Endodermal cell (in vitro differentiated cells): ENCODE data around the gene ZSCAN1. TPM values are rescaled to one million over a fixed set of nuclear protein-coding genes. Genes with fewer than 3 reads are reported as not detected.

Experiments
- DNase-seq: peaks from one replicate; pipeline ENCODE4 v3.0.0-alpha.2; 2017
- H3K27ac ChIP-seq: 2 replicates; pipeline ENCODE4 v1.5.1; 2013; ENCODE audit warnings: mild to moderate bottlenecking, low read depth, low read length, moderate library complexity
- H3K27me3 ChIP-seq: 2 replicates; pipeline ENCODE4 v1.6.1; 2013; ENCODE audit warnings: mild to moderate bottlenecking, low read length, moderate library complexity; ENCODE audit not compliant: insufficient read depth, control insufficient read depth, poor library complexity, severe bottlenecking
- H3K36me3 ChIP-seq: 2 replicates; pipeline ENCODE4 v1.7.0; 2013; ENCODE audit warnings: mild to moderate bottlenecking, low read length, moderate library complexity; ENCODE audit not compliant: control insufficient read depth, insufficient read depth
- H3K4me1 ChIP-seq: one replicate; pipeline ENCODE4 v1.7.0; 2013; ENCODE audit warnings: low read length; ENCODE audit not compliant: control insufficient read depth, insufficient read depth
- H3K4me3 ChIP-seq: 2 replicates; pipeline ENCODE4 v1.5.1; 2013; ENCODE audit warnings: mild to moderate bottlenecking, low read length, moderate library complexity
- H3K9ac ChIP-seq: 2 replicates; pipeline ENCODE4 v1.6.1; 2013; ENCODE audit warnings: mild to moderate bottlenecking, low read length, moderate library complexity; ENCODE audit not compliant: poor library complexity, severe bottlenecking; ENCODE audit errors: extremely low read depth
- H3K9me3 ChIP-seq: 2 replicates; pipeline ENCODE4 v1.6.1; 2013; ENCODE audit warnings: mild to moderate bottlenecking, low read length, moderate library complexity; ENCODE audit not compliant: control insufficient read depth
- H3K27ac Mint-ChIP-seq: 2 replicates; pipeline ENCODE4 v1.8.0; 2020; ENCODE audit warnings: mixed read lengths
- H3K27me3 Mint-ChIP-seq: 2 replicates; pipeline ENCODE4 v1.8.0; 2021; ENCODE audit warnings: mild to moderate bottlenecking, mixed read lengths; ENCODE audit not compliant: insufficient read depth
- H3K36me3 Mint-ChIP-seq: 2 replicates; pipeline ENCODE4 v1.8.0; 2020; ENCODE audit warnings: low read depth, mixed read lengths
- H3K4me1 Mint-ChIP-seq: 2 replicates; pipeline ENCODE4 v1.8.0; 2020; ENCODE audit warnings: mixed read lengths
- H3K4me3 Mint-ChIP-seq: 2 replicates; pipeline ENCODE4 v1.8.0; 2020; ENCODE audit warnings: mild to moderate bottlenecking, moderate library complexity, mixed read lengths
- H3K9me3 Mint-ChIP-seq: 2 replicates; pipeline ENCODE4 v1.8.0; 2020; ENCODE audit warnings: mild to moderate bottlenecking, mixed read lengths
- CTCF ChIP-seq: fragments of 200-600 bp; sonication (generic); conservative IDR thresholded peaks from 2 replicates; pipeline ENCODE4 v1.5.0; 2021; ENCODE audit warnings: antibody characterized with exemption, mild to moderate bottlenecking
- WGBS, 2 experiments: methylation state at CpG; one replicate each; pipeline versions ENCODE4 v1.1.5 to v1.1.7; 2013; ENCODE audit warnings: missing lambda C conversion rate in 2 of 2, mixed read lengths in 1 of 2; ENCODE audit not compliant: insufficient coverage in 1 of 2, insufficient read length in 1 of 2; 5-methylcytosine and 5-hydroxymethylcytosine counted together
- total RNA-seq, 2 donors: library from RNA; stranded (reverse); fragmentation: NEBNext Ultra II Directional in 1 of 2; extraction: Animal tissue kit (Norgen Biotek cat#: 25700) in 1 of 2; gene quantifications; 2 replicates in 1 of 2; 3 replicates in 1 of 2; pipeline ENCODE4 v1.2.1, GENCODE V29; 2021

Gene ZSCAN1
- total RNA-seq, 2 donors from 2014 or later: 1.5 to 2.2 TPM

GRCh38 chr19:58009666-58010301, 24.0 kb upstream of the ZSCAN1 start:
- peaks cover 68% of the 10 kb centered on the region for H3K36me3 Mint-ChIP-seq
- no peaks in the 10 kb centered on the region for H3K27me3 Mint-ChIP-seq
- WGBS, 2 experiments: 89 to 93% methylated on average over 35 to 41 of the region's 41 CpGs
- peaks cover 69% of the 10 kb centered on the region for H3K9me3 ChIP-seq
- H3K9me3 Mint-ChIP-seq: peaks cover 85% of the 10 kb centered on the region
- no peak for TF ChIP-seq CTCF
- H3K4me1 Mint-ChIP-seq: peaks cover 14% of the 10 kb centered on the region
- no peak overlapping the region for H3K4me3 ChIP-seq
- H3K4me3 Mint-ChIP-seq: no peak overlapping the region
- DNase-seq: peak; percentile 89
- H3K27ac Mint-ChIP-seq: no peak overlapping the region
- no peak overlapping the region for H3K9ac ChIP-seq
- no peaks in the 10 kb centered on the region for H3K4me1 ChIP-seq
- no peak overlapping the region for H3K27ac ChIP-seq
- H3K27me3 ChIP-seq: no peaks in the 10 kb centered on the region
- peaks cover 28% of the 10 kb centered on the region for H3K36me3 ChIP-seq

GRCh38 chr19:58010507-58010906, 23.3 kb upstream of the ZSCAN1 start:
- DNase-seq: no peak
- TF ChIP-seq CTCF: no peak
- Histone ChIP-seq H3K9ac (no peak overlapping the region), H3K4me1 (no peaks in the 10 kb centered on the region), H3K9me3 (peaks cover 69% of the 10 kb centered on the region), H3K27me3 (no peaks in the 10 kb centered on the region), H3K27ac (no peak overlapping the region), H3K4me3 (no peak overlapping the region), H3K36me3 (peaks cover 21% of the 10 kb centered on the region)
- Mint-ChIP-seq H3K36me3 (peaks cover 61% of the 10 kb centered on the region), H3K27ac (no peak overlapping the region), H3K9me3 (peaks cover 85% of the 10 kb centered on the region), H3K4me3 (no peak overlapping the region), H3K4me1 (peaks cover 17% of the 10 kb centered on the region), H3K27me3 (no peaks in the 10 kb centered on the region)
- WGBS, 2 experiments: 93 to 100% methylated on average over 2 to 21 of the region's 22 CpGs

- peaks cover 34% of the 10 kb centered on the region for H3K36me3 Mint-ChIP-seq
- Histone ChIP-seq H3K4me1 (no peaks in the 10 kb centered on the region), H3K27ac (no peak overlapping the region), H3K9ac (no peak overlapping the region), H3K36me3 (no peaks in the 10 kb centered on the region), H3K27me3 (no peaks in the 10 kb centered on the region), H3K9me3 (peaks cover 52% of the 10 kb centered on the region), H3K4me3 (no peak overlapping the region)
- TF ChIP-seq CTCF: no peak
- 67 to 78% methylated on average over 4 to 5 of the region's 5 CpGs for WGBS, 2 experiments
- H3K4me1 Mint-ChIP-seq: peaks cover 17% of the 10 kb centered on the region
- peak overlapping the region; percentile 74 for H3K27ac Mint-ChIP-seq
- peaks cover 69% of the 10 kb centered on the region for H3K9me3 Mint-ChIP-seq
- peak overlapping the region; percentile 13 for H3K4me3 Mint-ChIP-seq
- peaks cover 13% of the 10 kb centered on the region for H3K27me3 Mint-ChIP-seq
- no peak for DNase-seq
Observed at GRCh38 chr19:58014141-58014540, 19.7 kb upstream of the ZSCAN1 start.
